Activated CD8-positive, alpha-beta T cell treated with anti-CD3 and anti-CD28 coated beads for 36 hours (primary cell): Measurements from ENCODE around the gene DHX34. TPM values are rescaled to one million over a fixed set of nuclear protein-coding genes. Genes with fewer than 3 reads are reported as not detected.

Experiments used
- ATAC-seq: fragments of 200-7000 bp; cut with Tn5 transposase; one replicate; pipeline ENCODE4 v1.10.0; 2021; ENCODE audit warnings: mild to moderate bottlenecking, moderate library complexity
- CTCF ChIA-PET: fragments of 350-600 bp; sonication (Branson Sonifier 250); formaldehyde crosslinking; loops from one replicate; lab custom pipeline; 2021; ENCODE audit warnings: antibody characterized with exemption; lab: Charles Lee
- POLR2A ChIA-PET: fragments of 350-600 bp; sonication (Branson Sonifier 250); formaldehyde crosslinking; loops from one replicate; lab custom pipeline; 2021; ENCODE audit warnings: antibody characterized with exemption; lab: Charles Lee
- DNase-seq: peaks from one replicate; pipeline ENCODE4 v3.0.0-alpha.2; 2020
- H3K27ac Mint-ChIP-seq: one replicate; pipeline ENCODE4 v1.8.0; 2021; ENCODE audit warnings: mild to moderate bottlenecking, mixed read lengths
- H3K27me3 Mint-ChIP-seq: one replicate; pipeline ENCODE4 v1.8.0; 2021; ENCODE audit warnings: mixed read lengths
- H3K36me3 Mint-ChIP-seq: one replicate; pipeline ENCODE4 v1.8.0; 2021; ENCODE audit warnings: low read depth, mixed read lengths
- H3K4me1 Mint-ChIP-seq: one replicate; pipeline ENCODE4 v1.8.0; 2021; ENCODE audit warnings: low read depth, mixed read lengths
- H3K4me3 Mint-ChIP-seq: one replicate; pipeline ENCODE4 v1.8.0; 2021; ENCODE audit warnings: mild to moderate bottlenecking, moderate library complexity, mixed read lengths
- H3K9me3 Mint-ChIP-seq: one replicate; pipeline ENCODE4 v1.8.0; 2021; ENCODE audit warnings: mixed read lengths
- intact Hi-C: fragments of 100-400 bp; cut with micrococcal nuclease; formaldehyde crosslinking; loops from one replicate; pipeline ENCODE4 v1.10.0; 2022
- total RNA-seq, 2 experiments: library from RNA; stranded (reverse); gene quantifications; one replicate each; pipeline ENCODE4 v1.2.3, GENCODE V29; 2021
- TF ChIP-seq, protein P1 (sequence below): fragments of 200-600 bp; IDR thresholded peaks from one replicate; pipeline ENCODE4 v1.8.0; 2022; ENCODE audit warnings: antibody characterized with exemption, mild to moderate bottlenecking

Gene DHX34
- total RNA-seq, 2 experiments from 2014 or later: 14.2 to 14.9 TPM

- Mint-ChIP-seq H3K36me3 (peaks cover 23% of the 10 kb centered on the region), H3K4me3 (no peak overlapping the region), H3K9me3 (no peaks in the 10 kb centered on the region), H3K27ac (no peak overlapping the region), H3K4me1 (no peaks in the 10 kb centered on the region), H3K27me3 (no peaks in the 10 kb centered on the region)
- ATAC-seq (no peak), DNase-seq (no peak)
- CTCF ChIA-PET: no interaction called here
- POLR2A ChIA-PET: no interaction called here
- intact Hi-C loops: no loop called here
- TF ChIP-seq, protein P1, sequence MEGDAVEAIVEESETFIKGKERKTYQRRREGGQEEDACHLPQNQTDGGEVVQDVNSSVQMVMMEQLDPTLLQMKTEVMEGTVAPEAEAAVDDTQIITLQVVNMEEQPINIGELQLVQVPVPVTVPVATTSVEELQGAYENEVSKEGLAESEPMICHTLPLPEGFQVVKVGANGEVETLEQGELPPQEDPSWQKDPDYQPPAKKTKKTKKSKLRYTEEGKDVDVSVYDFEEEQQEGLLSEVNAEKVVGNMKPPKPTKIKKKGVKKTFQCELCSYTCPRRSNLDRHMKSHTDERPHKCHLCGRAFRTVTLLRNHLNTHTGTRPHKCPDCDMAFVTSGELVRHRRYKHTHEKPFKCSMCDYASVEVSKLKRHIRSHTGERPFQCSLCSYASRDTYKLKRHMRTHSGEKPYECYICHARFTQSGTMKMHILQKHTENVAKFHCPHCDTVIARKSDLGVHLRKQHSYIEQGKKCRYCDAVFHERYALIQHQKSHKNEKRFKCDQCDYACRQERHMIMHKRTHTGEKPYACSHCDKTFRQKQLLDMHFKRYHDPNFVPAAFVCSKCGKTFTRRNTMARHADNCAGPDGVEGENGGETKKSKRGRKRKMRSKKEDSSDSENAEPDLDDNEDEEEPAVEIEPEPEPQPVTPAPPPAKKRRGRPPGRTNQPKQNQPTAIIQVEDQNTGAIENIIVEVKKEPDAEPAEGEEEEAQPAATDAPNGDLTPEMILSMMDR: no peak
Observed at GRCh38 chr19:47373246-47374240, 24.4 kb downstream of the DHX34 start.

DNA sequence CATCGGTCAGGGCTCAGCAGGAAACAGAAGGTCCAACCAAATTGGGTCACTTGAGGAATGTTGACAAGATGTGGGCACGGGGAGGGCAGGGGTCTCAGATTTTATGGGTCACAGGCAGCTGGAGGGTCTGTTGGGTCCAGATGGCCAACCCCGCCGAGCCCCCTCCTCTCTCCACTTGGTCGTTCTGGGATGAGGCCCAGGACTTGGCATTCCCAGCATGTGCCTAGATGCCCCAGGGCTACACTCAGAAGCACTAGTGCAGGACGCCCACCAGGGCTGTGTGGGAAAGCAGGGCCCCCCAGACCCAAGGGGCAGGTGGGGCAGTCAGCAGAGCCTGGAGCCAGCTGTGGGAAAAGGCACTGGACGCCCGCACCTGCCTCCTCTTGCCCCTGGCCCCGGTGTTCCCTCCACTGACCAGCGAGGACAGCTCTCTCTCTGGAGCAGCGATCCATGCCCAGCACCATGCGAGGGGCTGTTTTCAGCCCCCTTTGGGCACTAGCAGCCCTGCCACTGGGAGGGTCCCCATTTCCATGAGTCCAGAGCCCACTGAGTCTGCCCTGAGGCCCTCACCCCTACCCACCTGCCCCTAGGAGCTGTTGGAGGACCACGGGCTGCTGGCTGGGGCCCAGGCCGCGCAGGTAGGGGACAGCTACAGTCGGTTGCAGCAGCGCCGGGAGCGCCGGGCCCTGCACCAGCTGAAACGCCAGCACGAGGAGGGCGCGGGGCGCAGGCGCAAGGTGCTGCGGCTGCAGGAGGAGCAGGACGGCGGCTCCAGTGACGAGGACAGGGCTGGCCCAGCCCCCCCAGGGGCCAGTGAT is 26.0 kb downstream of the DHX34 start:
- Mint-ChIP-seq H3K27ac (no peak overlapping the region), H3K4me3 (no peak overlapping the region), H3K36me3 (peaks cover 20% of the 10 kb centered on the region), H3K27me3 (no peaks in the 10 kb centered on the region), H3K4me1 (peaks cover 2% of the 10 kb centered on the region), H3K9me3 (no peaks in the 10 kb centered on the region)
- TF ChIP-seq, protein P1: no peak
- ATAC-seq: no peak
- DNase-seq: no peak
- POLR2A ChIA-PET: no interaction called here
- CTCF ChIA-PET: interaction anchor here (3.8 kb wide), 1 partner anchor 16 kb away, joined by 10 read pairs; no protein-coding TSS in a partner anchor
- intact Hi-C loops: no loop called here

GRCh38 chr19:47375694-47376588 is 26.8 kb downstream of the DHX34 start:
- TF ChIP-seq, protein P1: no peak
- Mint-ChIP-seq H3K36me3 (peaks cover 24% of the 10 kb centered on the region), H3K27ac (no peak overlapping the region), H3K9me3 (no peaks in the 10 kb centered on the region), H3K27me3 (no peaks in the 10 kb centered on the region), H3K4me3 (no peak overlapping the region), H3K4me1 (peaks cover 8% of the 10 kb centered on the region)
- POLR2A ChIA-PET: no interaction called here
- no peak for ATAC-seq
- DNase-seq: no peak
- CTCF ChIA-PET: interaction anchor here (3.8 kb wide), 1 partner anchor 15 kb away, joined by 10 read pairs; no protein-coding TSS in a partner anchor
- intact Hi-C loops: no loop called here

GRCh38 chr19:47376589-47377144 is 27.6 kb downstream of the DHX34 start:
- ChIA-PET CTCF (interaction anchor here (3.8 kb wide), 1 partner anchor 15 kb away, joined by 10 read pairs; no protein-coding TSS in a partner anchor), POLR2A (no interaction called here)
- TF ChIP-seq, protein P1: no peak
- Mint-ChIP-seq H3K36me3 (peaks cover 29% of the 10 kb centered on the region), H3K4me3 (no peak overlapping the region), H3K27me3 (no peaks in the 10 kb centered on the region), H3K4me1 (peaks cover 12% of the 10 kb centered on the region), H3K27ac (no peak overlapping the region), H3K9me3 (no peaks in the 10 kb centered on the region)
- ATAC-seq: no peak
- intact Hi-C loops: no loop called here
- DNase-seq: no peak
